ENCODE measurements around the gene UNC119B. TPM values are rescaled to one million over a fixed set of nuclear protein-coding genes. Genes with fewer than 3 reads are reported as not detected.

The UNC119B gene
- total RNA-seq, 1 experiment from 2014 or later: 33.8 TPM

DNA sequence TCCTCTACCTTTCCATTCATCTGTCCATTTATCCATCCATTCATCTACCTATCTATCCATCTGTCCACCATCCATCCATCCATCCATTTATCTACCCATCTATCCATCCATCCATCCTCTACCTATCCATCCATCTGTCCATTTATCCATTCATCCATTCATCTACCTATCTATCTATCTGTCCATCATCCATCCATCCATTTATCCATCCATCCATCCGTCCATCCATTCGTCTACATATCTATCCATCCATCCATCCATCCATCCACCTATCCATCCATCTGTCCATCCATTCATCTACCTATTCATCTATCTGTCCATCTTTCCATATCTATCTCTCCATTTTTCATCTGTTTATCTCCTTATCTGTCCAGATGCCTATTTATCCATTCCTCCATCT, 48.8 kb upstream of the UNC119B start:
- ATAC-seq (no peak), DNase-seq (ENCODE audit: low read depth, low spot score) (no peak)
- H4K20me1 ChIP-seq (ENCODE audit: insufficient read depth): no peaks in the 10 kb centered on the region
- no TSS peak for BruUV-seq (replicated peaks)
- ChIA-PET CTCF (no interaction called here), RAD21 (ENCODE audit: low non-redundant PET in 1 of 2, low total read pairs in 2 of 2, uncharacterized antibody in 2 of 2, unreplicated experiment in 2 of 2) (no interaction called here), POLR2A (no interaction called here)
- no peaks in the 10 kb centered on the region for H3K9me2 ChIP-seq (ENCODE audit: insufficient read depth)
- no peak overlapping the region for H3K27ac ChIP-seq (ENCODE audit: low read depth, low read length)
- H3K9ac ChIP-seq (ENCODE audit: low read length): no peak overlapping the region
- no peaks in the 10 kb centered on the region for H3K9me3 ChIP-seq (ENCODE audit: control insufficient read depth in 1 of 2, insufficient read depth in 1 of 2, low read depth in 1 of 2, low read length in 2 of 2)
- TF ChIP-seq MAX (IDR thresholded peaks at IDR 0.05): no peak
- TF ChIP-seq, protein P1, sequence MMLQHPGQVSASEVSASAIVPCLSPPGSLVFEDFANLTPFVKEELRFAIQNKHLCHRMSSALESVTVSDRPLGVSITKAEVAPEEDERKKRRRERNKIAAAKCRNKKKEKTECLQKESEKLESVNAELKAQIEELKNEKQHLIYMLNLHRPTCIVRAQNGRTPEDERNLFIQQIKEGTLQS (IDR thresholded peaks at IDR 0.05): no peak
- no peak for TF ChIP-seq CBX3 (IDR thresholded peaks at IDR 0.05; ENCODE audit: low read depth)
- TF ChIP-seq ZFX (IDR thresholded peaks at IDR 0.05): no peak
- TF ChIP-seq EZH2phosphoT487 (IDR thresholded peaks at IDR 0.05; ENCODE audit: borderline replicate concordance): no peak
- TF ChIP-seq FOSL1 (IDR thresholded peaks at IDR 0.05; ENCODE audit: low read depth): no peak
- no peak for TF ChIP-seq ZNF274 (IDR thresholded peaks at IDR 0.05; ENCODE audit: low read depth, low read length)
- TF ChIP-seq CTCF (IDR thresholded peaks at IDR 0.05 in 2 of 3, conservative IDR thresholded peaks at IDR 0.05 in 1 of 3; ENCODE audit: borderline replicate concordance in 1 of 3, insufficient read depth in 1 of 3, low read depth in 2 of 3, low read length in 2 of 3): no peak
- no peak for TF ChIP-seq YY1 (IDR thresholded peaks at IDR 0.05; ENCODE audit: extremely low read depth, insufficient replicate concordance, low read depth, low read length)
- no peak for TF ChIP-seq ELF1 (IDR thresholded peaks at IDR 0.05; ENCODE audit: borderline replicate concordance, low read depth)
- no peak for TF ChIP-seq SP1 (IDR thresholded peaks at IDR 0.05; ENCODE audit: low read depth)
- TF ChIP-seq SRF (IDR thresholded peaks at IDR 0.05; ENCODE audit: low read depth): no peak
- TF ChIP-seq SIN3A (IDR thresholded peaks at IDR 0.05; ENCODE audit: low read depth): no peak
- H3K27me3 ChIP-seq (ENCODE audit: insufficient read depth, low read length): peaks cover 4% of the 10 kb centered on the region; the same call in 1 of the 2 replicates
- no peak overlapping the region for H3K4me3 ChIP-seq (replicated peaks in 1 of 2; ENCODE audit: low read depth in 1 of 2, low read length in 2 of 2)
- no peaks in the 10 kb centered on the region for H3K79me2 ChIP-seq (ENCODE audit: insufficient read depth, low read length)
- no peak overlapping the region for H3K4me2 ChIP-seq (ENCODE audit: low read length)
- no peak overlapping the region for H2AFZ ChIP-seq (ENCODE audit: low read depth, low read length, poor library complexity, severe bottlenecking)
- no peaks in the 10 kb centered on the region for H3K4me1 ChIP-seq (ENCODE audit: control insufficient read depth in 1 of 2, insufficient read depth in 2 of 2, low read length in 2 of 2)
- no peaks in the 10 kb centered on the region for H3K36me3 ChIP-seq (ENCODE audit: control insufficient read depth in 1 of 2, insufficient read depth in 2 of 2, low read length in 2 of 2)
- intact Hi-C loops (cut with micrococcal nuclease): no loop called here

Measured in HCT116 (cell line).